ENCODE measurements around the gene ARID4B.

DNA sequence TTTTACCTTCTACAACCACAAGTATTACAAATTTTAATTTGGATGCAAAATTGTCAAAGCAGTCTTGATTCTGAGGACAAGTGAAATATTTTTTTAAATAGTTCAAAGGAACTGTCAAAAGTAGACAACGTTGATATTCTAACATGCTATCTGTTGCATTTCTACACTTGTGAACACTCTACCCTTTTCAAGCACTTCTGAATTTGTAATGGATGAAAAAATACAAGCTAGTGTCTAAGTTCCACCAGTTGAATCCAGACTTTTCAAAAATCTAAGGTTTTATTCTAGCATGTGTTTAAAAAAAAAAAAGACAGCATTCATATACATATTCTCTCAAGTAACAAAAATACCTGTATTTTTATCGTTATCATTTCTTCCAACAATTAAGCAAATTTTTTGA, 2.1 kb downstream of the ARID4B start:
- TF ChIP-seq, protein P1, sequence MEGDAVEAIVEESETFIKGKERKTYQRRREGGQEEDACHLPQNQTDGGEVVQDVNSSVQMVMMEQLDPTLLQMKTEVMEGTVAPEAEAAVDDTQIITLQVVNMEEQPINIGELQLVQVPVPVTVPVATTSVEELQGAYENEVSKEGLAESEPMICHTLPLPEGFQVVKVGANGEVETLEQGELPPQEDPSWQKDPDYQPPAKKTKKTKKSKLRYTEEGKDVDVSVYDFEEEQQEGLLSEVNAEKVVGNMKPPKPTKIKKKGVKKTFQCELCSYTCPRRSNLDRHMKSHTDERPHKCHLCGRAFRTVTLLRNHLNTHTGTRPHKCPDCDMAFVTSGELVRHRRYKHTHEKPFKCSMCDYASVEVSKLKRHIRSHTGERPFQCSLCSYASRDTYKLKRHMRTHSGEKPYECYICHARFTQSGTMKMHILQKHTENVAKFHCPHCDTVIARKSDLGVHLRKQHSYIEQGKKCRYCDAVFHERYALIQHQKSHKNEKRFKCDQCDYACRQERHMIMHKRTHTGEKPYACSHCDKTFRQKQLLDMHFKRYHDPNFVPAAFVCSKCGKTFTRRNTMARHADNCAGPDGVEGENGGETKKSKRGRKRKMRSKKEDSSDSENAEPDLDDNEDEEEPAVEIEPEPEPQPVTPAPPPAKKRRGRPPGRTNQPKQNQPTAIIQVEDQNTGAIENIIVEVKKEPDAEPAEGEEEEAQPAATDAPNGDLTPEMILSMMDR (conservative IDR thresholded peaks at IDR 0.05 in 1 of 2, IDR thresholded peaks at IDR 0.05 in 1 of 2; ENCODE audit: extremely low read depth in 1 of 2, insufficient read depth in 1 of 2, low read depth in 1 of 2, low read length in 2 of 2) = no peak
- TF ChIP-seq EZH2 (IDR thresholded peaks at IDR 0.05; ENCODE audit: borderline replicate concordance, low read length) = no peak

Measured in mammary epithelial cell (primary cell).